Activated gamma-delta T cell treated with anti-CD3 and anti-CD28 coated beads, Interleukin-2, amount 50 U/mL, for 16 hours (primary cell): Measurements from ENCODE around the gene PAGE2.
"Not testable (repeated sequence)": the region's sequence is repeated elsewhere in the genome, so short reads cannot be mapped to it uniquely, and the experiment has no call there.

Experiments
- DNase-seq: peaks from one replicate; pipeline ENCODE4 v3.0.0-alpha.2; 2020; ENCODE audit warnings: low read depth

PAGE2 gene

DNA sequence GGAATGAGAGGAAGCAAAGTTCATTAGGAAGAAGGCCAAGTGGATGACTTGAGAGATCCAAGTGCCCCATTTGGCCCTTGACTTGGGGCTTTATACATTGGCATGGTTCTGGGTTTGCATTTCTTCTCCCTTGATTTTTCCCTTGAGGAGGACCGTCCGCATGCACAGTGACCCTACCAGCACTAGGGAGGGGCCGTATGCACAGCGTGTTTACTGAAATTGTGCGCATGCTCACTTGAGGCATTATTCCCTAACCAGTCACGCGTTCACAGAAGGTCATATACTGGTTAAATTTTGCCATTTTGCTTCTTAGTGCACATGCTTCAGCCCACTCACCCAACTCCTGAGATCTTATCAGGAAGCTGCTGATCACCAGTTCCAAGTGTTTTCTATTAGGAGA, 35.1 kb downstream of the PAGE2 start:
- DNase-seq, result no peak

DNA sequence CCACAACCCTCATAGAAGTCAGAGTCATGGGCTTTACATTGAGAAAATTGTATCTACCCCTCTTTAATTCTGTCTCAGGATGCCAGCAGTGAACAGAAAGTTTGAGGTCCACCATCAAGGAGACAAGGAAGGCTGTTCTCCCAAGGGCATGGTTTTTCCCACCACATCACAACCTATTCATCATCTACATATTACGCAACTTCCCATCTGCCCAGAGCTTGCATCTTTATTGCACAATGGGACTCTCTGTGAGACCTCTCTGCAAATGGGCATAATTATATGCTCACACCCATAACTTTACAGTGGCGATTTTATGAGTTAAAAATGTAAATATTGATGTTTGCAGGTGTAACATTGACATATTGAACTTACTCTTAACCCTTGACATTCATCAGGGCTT, 38.9 kb downstream of the PAGE2 start:
- DNase-seq, result no peak

GRCh38 chrX:55129361-55129760, 40.5 kb downstream of the PAGE2 start:
- no peak for DNase-seq

GRCh38 chrX:55130481-55130880, 41.7 kb downstream of the PAGE2 start:
- no peak for DNase-seq

- no peak for DNase-seq
These were observed 43.6 kb downstream of the PAGE2 start for GRCh38 chrX:55132416-55132815.

GRCh38 chrX:55135171-55135570, 46.4 kb downstream of the PAGE2 start:
- DNase-seq, result no peak

- DNase-seq, result not testable (repeated sequence)
These were observed 52.0 kb downstream of the PAGE2 start for GRCh38 chrX:55140800-55141199.
